ENCODE results near the gene CIAO2A.
A peak's percentile ranks its signal among the peaks of the same experiment; 100 is the strongest.
"Not testable (repeated sequence)": the region's sequence is repeated elsewhere in the genome, so short reads cannot be mapped to it uniquely, and the experiment has no call there.

The CIAO2A gene

GRCh38 chr15:64070965-64071851 is 22.4 kb downstream of the CIAO2A start:
- no peak for DNase-seq

DNA sequence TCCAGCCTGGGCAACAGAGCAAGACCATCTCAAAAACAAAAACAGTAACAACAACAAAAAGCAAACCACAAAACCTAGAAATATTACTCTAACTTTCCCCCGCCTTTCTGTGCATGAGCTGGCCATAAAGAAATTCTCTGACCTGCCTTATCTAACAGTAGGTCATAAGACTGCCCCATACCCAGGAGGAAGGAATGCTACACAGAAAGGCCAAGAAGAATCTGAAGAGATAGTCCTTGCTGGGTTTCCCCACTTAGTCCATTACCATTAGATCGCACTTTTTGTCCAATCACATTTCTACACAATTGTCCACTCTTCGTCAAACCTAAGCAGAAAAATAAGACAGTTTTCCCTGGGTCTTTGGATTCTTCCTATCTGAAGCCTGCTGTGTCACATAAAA is 23.5 kb downstream of the CIAO2A start:
- no peak for DNase-seq

DNA sequence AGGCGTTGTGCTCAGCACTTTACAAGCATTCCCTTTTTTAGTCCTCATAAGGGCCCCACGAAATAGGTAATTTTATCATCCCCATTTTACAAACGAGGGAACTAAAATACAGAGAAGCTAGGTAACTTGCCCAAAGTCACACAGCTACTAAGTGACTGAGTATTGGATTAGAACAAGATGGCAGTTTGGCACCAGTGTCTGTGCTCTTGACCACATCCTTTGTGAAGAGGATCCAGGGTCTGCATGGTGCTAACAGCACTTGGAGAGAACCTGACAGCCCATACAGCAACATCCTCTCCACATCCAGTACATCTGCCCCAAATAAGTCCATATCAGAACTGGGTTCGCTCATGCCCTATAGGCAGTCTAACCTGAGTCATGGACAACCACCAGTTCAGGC is 25.5 kb downstream of the CIAO2A start:
- DNase-seq = no peak

- DNase-seq = peak; percentile 37
Observed at GRCh38 chr15:64067564-64068030, 26.0 kb downstream of the CIAO2A start.

GRCh38 chr15:64066451-64066850 is 27.2 kb downstream of the CIAO2A start:
- DNase-seq = no peak

- DNase-seq = no peak
Observed at GRCh38 chr15:64060716-64061115, 32.9 kb downstream of the CIAO2A start.

- not testable (repeated sequence) for DNase-seq
Observed at GRCh38 chr15:64059104-64059503, 34.5 kb downstream of the CIAO2A start.

DNA sequence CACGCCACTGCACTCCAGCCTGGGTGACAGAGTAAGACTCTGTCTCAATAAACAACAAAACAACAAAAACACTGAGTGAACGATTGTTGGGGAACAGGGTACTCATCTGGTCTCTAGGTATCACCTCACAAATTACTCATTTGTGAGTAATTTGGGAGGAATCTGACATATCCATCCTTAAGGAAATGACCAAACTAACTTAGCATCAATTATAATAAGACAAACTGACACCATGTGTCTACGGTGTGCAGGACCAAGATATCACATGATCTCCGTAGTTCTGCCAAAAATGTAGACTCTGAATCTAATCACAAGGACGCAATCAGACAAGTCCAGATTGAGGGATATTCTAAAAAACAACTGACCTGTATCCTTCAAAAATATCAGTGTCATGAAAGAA is 35.4 kb downstream of the CIAO2A start:
- DNase-seq = no peak

- not testable (repeated sequence) for DNase-seq
Observed at GRCh38 chr15:64053674-64054073, 40.0 kb downstream of the CIAO2A start.

DNA sequence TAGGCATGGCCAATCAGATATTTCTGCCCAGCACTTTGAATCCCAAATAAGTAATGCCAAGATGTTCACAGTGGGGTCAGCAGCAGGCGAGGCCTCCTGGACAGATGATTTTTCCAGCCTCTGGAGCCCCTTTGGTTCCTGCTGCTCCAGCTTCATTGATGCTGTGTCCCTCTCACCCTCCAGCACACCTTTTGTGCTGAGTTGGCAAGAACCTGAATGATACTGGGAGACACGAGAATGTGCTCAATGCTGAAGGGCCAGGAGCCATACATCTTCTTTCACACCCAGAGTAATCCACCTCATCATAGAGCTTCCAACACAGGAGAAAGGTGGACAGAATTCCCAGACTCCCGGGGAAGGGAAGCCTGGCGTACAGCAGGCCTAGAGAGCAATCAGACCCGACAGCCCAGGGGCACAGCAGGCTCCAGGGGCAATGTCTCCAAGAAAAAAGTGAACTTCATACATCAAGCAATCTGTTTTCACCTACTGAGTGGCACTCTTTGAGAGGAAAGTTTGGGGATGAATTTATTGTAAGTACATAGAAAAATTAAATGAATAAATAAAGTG is 40.6 kb downstream of the CIAO2A start:
- no peak for DNase-seq

- DNase-seq = no peak
Observed at GRCh38 chr15:64051407-64052259, 42.0 kb downstream of the CIAO2A start.

GRCh38 chr15:64051093-64051402 is 42.6 kb downstream of the CIAO2A start:
- no peak for DNase-seq

DNA sequence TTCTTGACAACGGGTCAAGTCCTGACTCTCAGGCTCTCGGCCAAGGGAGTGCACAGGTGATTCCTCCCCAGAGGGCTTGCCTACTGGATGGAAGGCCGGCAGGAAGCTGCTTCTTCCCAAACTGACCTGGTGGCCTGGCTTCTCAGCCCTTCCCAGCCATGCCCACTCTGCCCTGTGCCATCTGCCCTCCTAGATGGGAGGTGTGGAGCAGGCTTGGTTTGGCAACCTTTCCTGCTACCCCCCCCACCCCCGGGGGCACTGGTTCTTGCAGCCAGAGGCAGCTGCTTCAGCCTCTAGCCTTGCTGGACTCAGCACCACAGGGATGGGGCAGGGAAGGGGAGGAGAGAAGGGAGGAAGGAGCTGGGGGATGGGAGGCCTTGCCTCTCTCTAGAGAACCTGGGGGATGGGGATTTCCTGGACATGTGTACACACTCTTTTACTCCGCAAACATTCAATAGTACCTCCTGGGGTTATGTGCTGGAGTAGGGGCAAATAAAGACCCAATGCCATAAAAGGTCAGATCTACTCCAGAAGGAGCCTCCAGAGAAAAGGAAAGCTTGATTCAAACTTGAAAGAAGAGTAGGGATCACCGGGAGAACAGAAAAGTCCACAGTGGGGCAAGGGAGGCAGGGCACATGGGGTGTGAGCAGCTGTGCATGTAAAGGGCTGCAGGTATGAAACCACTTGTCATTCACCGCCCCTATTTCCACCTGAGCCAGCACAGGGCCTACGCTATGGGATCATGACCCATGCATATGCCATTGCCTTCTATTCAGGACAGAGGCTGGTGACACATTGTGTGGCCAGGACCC is 43.2 kb downstream of the CIAO2A start:
- no peak for DNase-seq

DNA sequence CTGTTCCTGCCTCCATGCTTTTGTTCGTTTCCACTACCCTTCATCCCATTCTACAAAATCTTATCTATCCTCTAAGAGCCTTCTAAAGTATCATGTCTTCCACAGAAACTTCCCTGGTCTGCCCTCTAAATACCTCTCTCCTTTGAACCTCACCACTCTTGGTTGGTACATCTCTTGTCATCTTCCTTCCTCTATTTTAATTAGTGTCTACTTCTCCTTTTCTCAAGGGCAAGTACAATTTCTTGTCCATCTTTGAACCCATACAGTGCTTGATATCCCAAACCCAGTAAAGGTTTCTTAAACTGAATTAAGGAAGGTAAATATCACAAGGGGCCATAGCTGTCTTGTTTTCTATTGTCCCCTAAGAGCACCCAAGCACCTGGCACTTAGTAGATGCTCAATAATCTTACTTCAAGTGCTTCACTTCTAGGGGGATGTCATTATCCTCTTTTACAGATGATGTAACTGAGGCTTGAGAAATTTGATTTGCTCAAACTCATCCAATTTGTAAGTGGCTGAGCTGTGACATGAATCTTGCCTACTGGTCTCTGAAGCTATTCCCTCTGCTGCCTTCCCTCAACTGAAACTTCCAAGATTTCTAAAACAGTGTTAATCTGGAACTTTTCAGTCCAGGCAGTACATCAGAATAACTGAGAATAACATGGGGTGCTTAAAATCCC is 44.7 kb downstream of the CIAO2A start:
- no peak for DNase-seq

DNA sequence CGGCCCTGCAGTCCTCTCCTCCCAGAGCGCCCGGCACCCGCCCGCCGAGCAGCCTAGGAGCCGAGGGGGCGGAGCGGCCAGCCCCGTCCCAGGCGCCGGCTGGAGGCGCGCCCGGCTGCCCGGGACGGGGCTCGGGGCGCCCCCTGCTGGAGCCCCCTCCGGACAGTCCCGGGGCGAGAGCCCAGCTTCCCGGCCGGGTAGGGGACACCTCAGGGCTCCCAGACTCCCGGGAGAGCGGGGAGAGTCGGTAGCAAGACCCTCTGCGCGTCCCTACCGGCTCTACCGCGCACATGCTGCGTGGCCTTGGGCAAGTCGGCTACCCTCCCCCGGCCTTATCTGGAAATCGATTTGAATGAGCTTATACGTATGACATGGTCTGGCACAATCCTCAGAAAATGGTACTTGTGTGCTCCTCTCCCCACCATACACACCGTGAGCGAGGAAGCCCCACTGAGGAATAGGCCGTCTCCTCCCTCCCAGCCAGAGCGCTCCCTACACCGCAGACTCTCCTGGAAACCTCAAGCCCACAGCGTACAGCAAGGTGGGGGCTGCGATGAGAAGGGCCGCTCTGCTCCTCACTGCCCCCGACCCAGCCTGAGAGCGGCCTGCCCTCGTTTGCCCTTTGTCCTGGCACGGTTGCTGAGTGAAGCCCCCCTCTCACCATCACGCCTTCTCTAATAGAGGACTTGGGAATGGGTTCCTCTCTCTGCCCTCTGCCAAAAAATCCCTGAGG is 47.1 kb downstream of the CIAO2A start, which contains the start of gene DAPK2:
Gene DAPK2 (minus strand): TSS at position 65 of the 733 bp plus-strand sequence. CDS start 6,224 bp downstream, outside the sequence.
- DNase-seq = no peak

DNA sequence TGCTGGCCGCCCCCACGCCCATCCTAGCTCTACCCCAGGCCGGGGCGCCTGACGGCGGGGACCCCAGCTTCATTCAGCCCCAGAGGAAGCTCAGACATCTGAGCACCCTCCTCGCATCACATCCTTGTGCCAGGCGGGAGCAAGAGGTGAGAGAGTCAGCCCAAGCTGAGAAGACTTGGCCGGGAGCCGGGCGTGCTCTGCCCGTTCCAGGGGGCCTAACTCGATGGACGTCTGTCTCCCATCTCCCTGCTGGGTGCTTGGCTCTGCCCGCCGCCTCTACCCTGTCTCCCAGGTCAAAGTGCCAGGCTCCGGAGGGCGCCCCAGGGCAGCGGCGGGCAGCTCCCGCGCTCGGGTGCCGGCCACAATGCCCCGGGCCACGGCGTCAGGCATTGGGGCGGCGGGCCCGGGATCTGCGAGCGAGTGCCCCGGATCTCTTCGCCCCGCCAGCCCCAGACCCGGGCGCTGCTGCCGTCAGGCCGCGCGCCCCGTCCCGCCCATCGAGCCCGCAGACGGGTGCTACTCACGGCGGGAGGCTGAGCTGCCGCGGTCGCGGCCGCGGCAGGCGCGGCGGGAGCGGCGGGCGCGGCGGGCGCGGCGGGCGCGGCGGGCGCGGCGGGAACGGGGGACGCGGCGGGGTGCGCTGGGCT is 47.7 kb downstream of the CIAO2A start:
- DNase-seq = no peak

DNA sequence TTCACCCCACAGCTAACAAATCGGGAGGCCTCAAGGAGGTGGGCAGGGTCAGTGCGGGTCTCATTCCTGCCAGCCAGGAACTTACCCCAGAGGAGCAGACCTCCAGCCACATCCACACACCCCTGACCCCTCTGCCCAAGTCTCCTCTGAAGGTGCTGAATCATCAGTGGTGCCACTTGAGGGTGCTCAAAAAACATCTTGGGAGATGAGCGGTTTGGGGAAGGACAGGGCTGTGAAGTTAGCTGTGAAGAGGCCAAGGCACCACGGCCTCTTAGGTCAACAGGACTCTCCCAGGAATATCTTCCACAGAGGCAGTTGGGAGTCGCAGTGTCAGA is 48.6 kb downstream of the CIAO2A start:
- no peak for DNase-seq

DNA sequence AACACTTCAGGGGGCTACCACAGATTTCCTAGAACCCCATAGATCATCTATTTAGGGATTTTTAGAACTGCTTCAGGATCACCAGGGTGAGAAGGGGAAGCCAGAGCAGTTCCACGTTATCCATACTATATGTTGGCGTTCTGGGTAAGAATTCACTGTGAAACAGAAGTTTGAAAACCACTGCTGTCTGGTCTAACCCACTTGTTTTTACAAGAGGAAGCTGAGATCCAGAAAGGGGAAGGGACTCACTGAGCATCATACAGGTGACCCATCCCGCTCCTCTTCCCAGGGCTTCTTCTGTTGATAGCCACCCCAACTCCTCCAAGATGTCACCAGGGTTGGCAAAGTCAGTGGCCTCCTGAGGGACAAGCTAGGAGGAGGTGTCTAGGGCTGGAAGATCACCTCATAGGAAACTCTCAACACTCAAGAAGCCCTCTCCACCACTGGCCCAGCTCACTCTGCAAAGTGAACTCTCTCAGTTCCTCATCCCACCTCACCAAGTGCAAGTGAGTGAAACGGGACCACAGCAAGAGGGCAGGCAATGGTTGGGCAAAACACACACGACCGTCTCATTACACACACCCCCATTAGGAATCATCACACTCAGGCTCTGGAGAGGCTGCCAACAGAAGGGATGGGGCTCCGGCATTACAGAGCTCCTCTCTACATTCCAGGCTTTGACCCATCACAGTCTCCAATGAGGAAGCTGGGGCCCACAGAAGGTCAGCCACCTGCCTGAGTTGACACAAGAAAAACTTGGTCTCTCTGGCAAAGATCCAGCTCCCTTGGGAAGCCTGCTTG is 49.1 kb downstream of the CIAO2A start:
- no peak for DNase-seq

- no peak for DNase-seq
Observed at GRCh38 chr15:64038878-64039610, 54.6 kb downstream of the CIAO2A start.

Data from NCI-H2107 (cell line).